ENCODE results near the gene CARD14. TPM values are rescaled to one million over a fixed set of nuclear protein-coding genes. Genes with fewer than 3 reads are reported as not detected.

Gene CARD14
- polyA plus RNA-seq, 1 donor (not counting 4 experiments of a cell fraction or from before 2014, with no cell fraction given) = 0.49 TPM

DNA sequence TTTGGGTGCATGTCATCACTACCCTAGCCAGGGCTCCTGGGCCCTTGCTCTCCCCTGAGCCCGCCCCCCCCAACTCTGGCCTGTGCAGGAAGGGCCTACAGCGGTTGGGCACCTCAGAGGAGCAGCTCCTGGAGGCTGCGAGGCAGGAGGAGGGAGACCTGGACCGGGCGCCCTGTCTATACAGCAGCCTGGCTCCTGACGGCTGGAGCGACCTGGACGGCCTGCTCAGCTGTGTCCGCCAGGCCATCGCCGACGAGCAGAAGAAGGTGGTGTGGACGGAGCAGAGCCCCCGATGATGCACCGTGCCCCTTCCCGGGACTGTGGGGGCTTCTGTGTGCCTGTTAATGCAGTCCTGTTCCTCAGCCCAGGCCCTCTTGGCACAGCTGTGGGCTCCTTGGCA is 38.2 kb downstream of the CARD14 start:
- Histone ChIP-seq H3K4me2 (ENCODE audit: control insufficient read depth, extremely low read depth, insufficient read depth, low read depth, low read length) (no peak overlapping the region), H3K27ac (ENCODE audit: control insufficient read depth, insufficient read depth, low read length) (no peak overlapping the region), H3K9me3 (ENCODE audit: control insufficient read depth, low read depth, low read length) (no peaks in the 10 kb centered on the region), H3K27me3 (ENCODE audit: control insufficient read depth, extremely low read depth, insufficient read depth, low read length) (no peaks in the 10 kb centered on the region), H3K79me2 (ENCODE audit: control insufficient read depth, insufficient read depth, low read length) (no peaks in the 10 kb centered on the region), H4K20me1 (ENCODE audit: control insufficient read depth, extremely low read depth, insufficient read depth, low read length) (no peaks in the 10 kb centered on the region), H3K9me1 (ENCODE audit: control insufficient read depth, extremely low read depth, insufficient read depth, low read length) (no peaks in the 10 kb centered on the region), H3K4me1 (ENCODE audit: control insufficient read depth, extremely low read depth, insufficient read depth, low read length) (no peaks in the 10 kb centered on the region), H3K9ac (ENCODE audit: control insufficient read depth, extremely low read depth, insufficient read depth, low read length) (no peak overlapping the region), H2AFZ (ENCODE audit: control insufficient read depth, low read length) (no peak overlapping the region), H3K36me3 (ENCODE audit: control insufficient read depth in 2 of 2, extremely low read depth in 1 of 2, insufficient read depth in 2 of 2, low read length in 2 of 2) (peaks cover 4 to 6% of the 10 kb centered on the region in 2 experiments), H3K4me3 (ENCODE audit: control insufficient read depth in 2 of 3, extremely low read depth in 1 of 3, insufficient read depth in 2 of 3, low read depth in 1 of 3, low read length in 3 of 3) (no peak overlapping the region)
- FAIRE-seq (no peak), DNase-seq (ENCODE audit: low read depth, low spot score) (no peak)
- TF ChIP-seq, protein P1, sequence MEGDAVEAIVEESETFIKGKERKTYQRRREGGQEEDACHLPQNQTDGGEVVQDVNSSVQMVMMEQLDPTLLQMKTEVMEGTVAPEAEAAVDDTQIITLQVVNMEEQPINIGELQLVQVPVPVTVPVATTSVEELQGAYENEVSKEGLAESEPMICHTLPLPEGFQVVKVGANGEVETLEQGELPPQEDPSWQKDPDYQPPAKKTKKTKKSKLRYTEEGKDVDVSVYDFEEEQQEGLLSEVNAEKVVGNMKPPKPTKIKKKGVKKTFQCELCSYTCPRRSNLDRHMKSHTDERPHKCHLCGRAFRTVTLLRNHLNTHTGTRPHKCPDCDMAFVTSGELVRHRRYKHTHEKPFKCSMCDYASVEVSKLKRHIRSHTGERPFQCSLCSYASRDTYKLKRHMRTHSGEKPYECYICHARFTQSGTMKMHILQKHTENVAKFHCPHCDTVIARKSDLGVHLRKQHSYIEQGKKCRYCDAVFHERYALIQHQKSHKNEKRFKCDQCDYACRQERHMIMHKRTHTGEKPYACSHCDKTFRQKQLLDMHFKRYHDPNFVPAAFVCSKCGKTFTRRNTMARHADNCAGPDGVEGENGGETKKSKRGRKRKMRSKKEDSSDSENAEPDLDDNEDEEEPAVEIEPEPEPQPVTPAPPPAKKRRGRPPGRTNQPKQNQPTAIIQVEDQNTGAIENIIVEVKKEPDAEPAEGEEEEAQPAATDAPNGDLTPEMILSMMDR (optimal IDR thresholded peaks at IDR 0.05 in 1 of 3, IDR thresholded peaks at IDR 0.05 in 1 of 3, conservative IDR thresholded peaks at IDR 0.05 in 1 of 3; ENCODE audit: extremely low read depth in 1 of 3, insufficient read depth in 2 of 3, low read length in 3 of 3) = no peak
- TF ChIP-seq EZH2 (IDR thresholded peaks at IDR 0.05; ENCODE audit: low read length) = no peak
- dilution Hi-C loops (cut with MboI; ENCODE audit: extremely low pct_ligation_motif_present, low sequenced_read_pairs) = no loop called here

DNA sequence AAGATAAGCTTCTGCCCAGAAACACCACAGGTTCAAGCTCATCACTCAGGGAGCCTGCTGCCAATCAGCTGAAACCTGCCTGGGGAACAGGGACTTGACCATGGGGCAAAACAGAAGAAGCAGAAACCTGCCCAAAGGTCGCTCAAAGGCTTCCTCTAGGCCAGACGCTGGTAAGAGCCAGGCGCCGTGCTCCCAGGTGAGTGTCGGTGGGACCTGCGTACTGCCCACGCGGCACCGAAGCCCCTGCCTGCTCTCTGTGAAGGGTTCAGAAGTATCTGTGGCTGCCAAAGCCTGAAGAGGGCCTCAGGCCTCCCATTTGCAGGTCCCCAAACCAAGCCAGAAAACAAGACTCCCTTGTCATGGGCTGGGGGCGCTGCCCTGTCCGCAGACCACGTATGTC is 39.9 kb downstream of the CARD14 start:
- dilution Hi-C loops (cut with MboI; ENCODE audit: extremely low pct_ligation_motif_present, low sequenced_read_pairs) = no loop called here
- H3K9me1 ChIP-seq (ENCODE audit: control insufficient read depth, extremely low read depth, insufficient read depth, low read length) = no peaks in the 10 kb centered on the region
- peaks cover 7 to 8% of the 10 kb centered on the region in 2 experiments for H3K36me3 ChIP-seq (ENCODE audit: control insufficient read depth in 2 of 2, extremely low read depth in 1 of 2, insufficient read depth in 2 of 2, low read length in 2 of 2)
- H3K9me3 ChIP-seq (ENCODE audit: control insufficient read depth, low read depth, low read length) = no peaks in the 10 kb centered on the region
- no peaks in the 10 kb centered on the region for H3K4me1 ChIP-seq (ENCODE audit: control insufficient read depth, extremely low read depth, insufficient read depth, low read length)
- no peaks in the 10 kb centered on the region for H3K79me2 ChIP-seq (ENCODE audit: control insufficient read depth, insufficient read depth, low read length)
- H2AFZ ChIP-seq (ENCODE audit: control insufficient read depth, low read length) = no peak overlapping the region
- no peak overlapping the region for H3K4me2 ChIP-seq (ENCODE audit: control insufficient read depth, extremely low read depth, insufficient read depth, low read depth, low read length)
- no peak for TF ChIP-seq EZH2 (IDR thresholded peaks at IDR 0.05; ENCODE audit: low read length)
- TF ChIP-seq, protein P1 (optimal IDR thresholded peaks at IDR 0.05 in 1 of 3, IDR thresholded peaks at IDR 0.05 in 1 of 3, conservative IDR thresholded peaks at IDR 0.05 in 1 of 3; ENCODE audit: extremely low read depth in 1 of 3, insufficient read depth in 2 of 3, low read length in 3 of 3) = no peak
- FAIRE-seq = no peak
- no peak for DNase-seq (ENCODE audit: low read depth, low spot score)
- H3K27ac ChIP-seq (ENCODE audit: control insufficient read depth, insufficient read depth, low read length) = no peak overlapping the region
- no peak overlapping the region for H3K9ac ChIP-seq (ENCODE audit: control insufficient read depth, extremely low read depth, insufficient read depth, low read length)
- H3K27me3 ChIP-seq (ENCODE audit: control insufficient read depth, extremely low read depth, insufficient read depth, low read length) = no peaks in the 10 kb centered on the region
- H3K4me3 ChIP-seq (ENCODE audit: control insufficient read depth in 2 of 3, extremely low read depth in 1 of 3, insufficient read depth in 2 of 3, low read depth in 1 of 3, low read length in 3 of 3) = no peak overlapping the region
- no peaks in the 10 kb centered on the region for H4K20me1 ChIP-seq (ENCODE audit: control insufficient read depth, extremely low read depth, insufficient read depth, low read length)

Data from keratinocyte (primary cell).